Ectodermal cell (in vitro differentiated cells): Measurements from ENCODE around the gene EPOP.

Experiments used
- H3K27ac ChIP-seq: 2 replicates; pipeline ENCODE4 v1.7.0; 2013; ENCODE audit warnings: mild to moderate bottlenecking, low read depth, low read length; ENCODE audit not compliant: insufficient read depth, poor library complexity, severe bottlenecking
- H3K27me3 ChIP-seq: 2 replicates; pipeline ENCODE4 v1.7.0; 2013; ENCODE audit warnings: mild to moderate bottlenecking, low read length; ENCODE audit not compliant: insufficient read depth, control insufficient read depth, poor library complexity, severe bottlenecking
- H3K36me3 ChIP-seq: one replicate; pipeline ENCODE4 v1.7.0; 2013; ENCODE audit warnings: low read length; ENCODE audit not compliant: control insufficient read depth, insufficient read depth
- H3K4me1 ChIP-seq: one replicate; pipeline ENCODE4 v1.7.0; 2013; ENCODE audit warnings: low read length; ENCODE audit not compliant: control insufficient read depth, insufficient read depth
- H3K4me3 ChIP-seq: 2 replicates; pipeline ENCODE4 v1.7.0; 2013; ENCODE audit warnings: low read depth, low read length, control low read depth; ENCODE audit not compliant: insufficient read depth
- H3K9me3 ChIP-seq: 2 replicates; pipeline ENCODE4 v1.7.0; 2013; ENCODE audit warnings: mild to moderate bottlenecking, low read length, moderate library complexity; ENCODE audit not compliant: control insufficient read depth
- WGBS, 2 experiments: methylation state at CpG; one replicate each; pipeline ENCODE4 v1.1.7; 2013; ENCODE audit warnings: missing lambda C conversion rate in 2 of 2; 5-methylcytosine and 5-hydroxymethylcytosine counted together

EPOP gene

GRCh38 chr17:38693700-38694329 is 19.1 kb upstream of the EPOP start:
- Histone ChIP-seq H3K4me3 (no peak overlapping the region), H3K36me3 (no peaks in the 10 kb centered on the region), H3K4me1 (peaks cover 8% of the 10 kb centered on the region), H3K9me3 (no peaks in the 10 kb centered on the region), H3K27me3 (peaks cover 18% of the 10 kb centered on the region), H3K27ac (no peak overlapping the region)
- 77 to 84% methylated on average over 12 of the region's 12 CpGs for WGBS, 2 experiments

DNA sequence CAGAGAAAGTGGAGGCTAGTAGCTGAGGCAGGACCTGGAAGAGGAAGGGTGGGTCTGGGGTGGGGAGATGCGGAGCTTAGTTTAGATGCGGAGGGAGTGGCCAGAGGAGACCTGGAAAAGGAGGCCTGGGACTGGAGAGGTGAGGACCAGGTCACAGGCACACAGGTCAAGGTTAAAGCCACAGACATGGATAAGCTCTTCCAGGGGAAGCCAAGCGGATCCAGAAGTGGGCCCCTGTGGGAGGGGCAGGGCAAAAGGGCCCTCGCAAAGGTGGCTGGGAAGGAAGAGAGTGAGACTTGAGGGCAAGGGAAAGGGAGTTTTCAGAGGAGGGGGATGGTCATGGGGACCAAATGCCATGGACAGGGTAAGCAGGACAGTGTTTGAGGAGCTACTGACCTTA is 16.4 kb upstream of the EPOP start:
- Histone ChIP-seq H3K4me3 (no peak overlapping the region), H3K36me3 (no peaks in the 10 kb centered on the region), H3K4me1 (peaks cover 8% of the 10 kb centered on the region), H3K27me3 (no peaks in the 10 kb centered on the region), H3K9me3 (no peaks in the 10 kb centered on the region), H3K27ac (no peak overlapping the region)
- WGBS, 2 experiments: 85 to 88% methylated on average over 4 of the region's 4 CpGs

DNA sequence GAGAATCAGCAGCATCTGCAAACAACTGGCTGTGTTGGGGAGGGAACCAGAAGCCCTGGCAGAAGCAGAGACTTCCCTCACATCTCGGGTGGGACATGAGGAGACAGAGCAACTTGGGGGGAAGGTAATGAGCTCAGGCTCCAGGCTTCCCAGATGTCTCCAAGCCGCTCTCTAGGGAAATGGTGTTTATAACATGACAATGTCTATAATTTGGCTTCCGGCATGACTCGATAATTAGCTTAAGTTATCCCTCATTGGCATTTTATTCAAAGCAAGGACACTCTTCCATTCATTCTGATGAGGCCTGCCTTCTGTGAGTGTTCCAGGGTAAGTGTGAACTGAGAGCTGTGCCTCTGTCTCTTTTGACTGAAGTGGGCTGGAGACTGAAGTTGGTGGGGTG is 15.6 kb upstream of the EPOP start:
- Histone ChIP-seq H3K4me3 (no peak overlapping the region), H3K27me3 (no peaks in the 10 kb centered on the region), H3K36me3 (no peaks in the 10 kb centered on the region), H3K27ac (no peak overlapping the region), H3K9me3 (no peaks in the 10 kb centered on the region), H3K4me1 (peaks cover 8% of the 10 kb centered on the region)
- WGBS, 2 experiments: 93 to 95% methylated on average over 4 of the region's 4 CpGs

DNA sequence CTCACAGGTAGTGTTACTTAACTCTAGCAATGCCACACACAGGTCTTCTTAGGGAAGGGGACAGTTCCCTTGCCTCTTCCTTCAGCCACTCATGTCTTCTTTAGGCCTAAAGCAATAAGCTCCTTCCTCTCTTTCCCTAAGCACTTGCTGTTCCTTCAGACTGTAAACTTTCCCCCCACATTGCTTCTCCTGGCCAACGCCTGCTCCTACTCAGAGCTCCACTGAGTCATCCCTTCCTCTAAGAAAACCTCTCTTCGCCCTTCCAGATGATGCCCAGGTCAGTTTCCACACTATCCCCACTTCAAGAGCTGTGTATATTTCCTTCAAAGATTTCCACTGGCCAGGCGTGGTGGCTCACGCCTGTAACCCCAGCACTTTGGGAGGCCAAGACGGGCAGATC is 12.5 kb upstream of the EPOP start:
- Histone ChIP-seq H3K36me3 (no peaks in the 10 kb centered on the region), H3K9me3 (no peaks in the 10 kb centered on the region), H3K27ac (no peak overlapping the region), H3K27me3 (no peaks in the 10 kb centered on the region), H3K4me3 (no peak overlapping the region), H3K4me1 (no peaks in the 10 kb centered on the region)
- WGBS, 2 experiments: 88 to 89% methylated on average over 5 of the region's 5 CpGs

- no peaks in the 10 kb centered on the region for H3K27me3 ChIP-seq
- H3K27ac ChIP-seq: no peak overlapping the region
Observed at GRCh38 chr17:38685491-38685890, 10.7 kb upstream of the EPOP start.

GRCh38 chr17:38681096-38681495 is 6.3 kb upstream of the EPOP start:
- H3K27ac ChIP-seq: no peak overlapping the region
- no peak overlapping the region for H3K4me3 ChIP-seq
- no peaks in the 10 kb centered on the region for H3K36me3 ChIP-seq
- peaks cover 8% of the 10 kb centered on the region for H3K27me3 ChIP-seq
- no peaks in the 10 kb centered on the region for H3K9me3 ChIP-seq
- WGBS, 2 experiments: 79 to 87% methylated on average over 2 to 3 of the region's 3 CpGs
- H3K4me1 ChIP-seq: peaks cover 3% of the 10 kb centered on the region

More at GRCh38 chr17:38685491-38685890, 10.7 kb upstream of the EPOP start:
- Histone ChIP-seq H3K9me3 (no peaks in the 10 kb centered on the region), H3K4me3 (no peak overlapping the region), H3K36me3 (no peaks in the 10 kb centered on the region), H3K4me1 (no peaks in the 10 kb centered on the region)
- WGBS, 2 experiments: 90 to 91% methylated on average over 12 of the region's 12 CpGs

DNA sequence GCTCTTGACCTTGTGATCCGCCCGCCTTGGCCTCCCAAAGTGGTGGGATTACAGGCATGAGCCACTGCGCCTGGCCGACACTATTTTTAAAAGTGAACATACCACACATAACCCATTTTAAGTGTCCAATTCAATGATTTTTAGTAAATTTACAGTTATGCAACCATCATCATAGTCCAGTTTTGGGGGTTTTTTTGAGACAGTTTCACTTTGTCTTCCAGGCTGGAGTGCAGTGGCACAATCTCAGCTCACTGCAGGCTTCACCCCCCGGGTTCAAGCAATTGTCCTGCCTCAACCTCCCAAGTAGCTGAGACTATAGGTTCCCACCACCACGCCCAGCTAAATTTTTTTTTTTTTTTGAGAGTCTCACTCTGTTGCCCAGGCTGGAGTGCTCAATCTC is 3.1 kb upstream of the EPOP start:
- H3K4me1 ChIP-seq: peaks cover 3% of the 10 kb centered on the region
- peaks cover 31% of the 10 kb centered on the region for H3K27me3 ChIP-seq
- 90 to 93% methylated on average over 6 of the region's 6 CpGs for WGBS, 2 experiments
- no peaks in the 10 kb centered on the region for H3K9me3 ChIP-seq
- H3K27ac ChIP-seq: no peak overlapping the region
- H3K4me3 ChIP-seq: no peak overlapping the region
- no peaks in the 10 kb centered on the region for H3K36me3 ChIP-seq

GRCh38 chr17:38676706-38677504 is 2.1 kb upstream of the EPOP start:
- peaks cover 31% of the 10 kb centered on the region for H3K27me3 ChIP-seq
- 12 to 14% methylated on average over 8 to 9 of the region's 9 CpGs for WGBS, 2 experiments
- no peak overlapping the region for H3K4me3 ChIP-seq
- H3K36me3 ChIP-seq: no peaks in the 10 kb centered on the region
- H3K4me1 ChIP-seq: peaks cover 8% of the 10 kb centered on the region
- no peak overlapping the region for H3K27ac ChIP-seq
- no peaks in the 10 kb centered on the region for H3K9me3 ChIP-seq

DNA sequence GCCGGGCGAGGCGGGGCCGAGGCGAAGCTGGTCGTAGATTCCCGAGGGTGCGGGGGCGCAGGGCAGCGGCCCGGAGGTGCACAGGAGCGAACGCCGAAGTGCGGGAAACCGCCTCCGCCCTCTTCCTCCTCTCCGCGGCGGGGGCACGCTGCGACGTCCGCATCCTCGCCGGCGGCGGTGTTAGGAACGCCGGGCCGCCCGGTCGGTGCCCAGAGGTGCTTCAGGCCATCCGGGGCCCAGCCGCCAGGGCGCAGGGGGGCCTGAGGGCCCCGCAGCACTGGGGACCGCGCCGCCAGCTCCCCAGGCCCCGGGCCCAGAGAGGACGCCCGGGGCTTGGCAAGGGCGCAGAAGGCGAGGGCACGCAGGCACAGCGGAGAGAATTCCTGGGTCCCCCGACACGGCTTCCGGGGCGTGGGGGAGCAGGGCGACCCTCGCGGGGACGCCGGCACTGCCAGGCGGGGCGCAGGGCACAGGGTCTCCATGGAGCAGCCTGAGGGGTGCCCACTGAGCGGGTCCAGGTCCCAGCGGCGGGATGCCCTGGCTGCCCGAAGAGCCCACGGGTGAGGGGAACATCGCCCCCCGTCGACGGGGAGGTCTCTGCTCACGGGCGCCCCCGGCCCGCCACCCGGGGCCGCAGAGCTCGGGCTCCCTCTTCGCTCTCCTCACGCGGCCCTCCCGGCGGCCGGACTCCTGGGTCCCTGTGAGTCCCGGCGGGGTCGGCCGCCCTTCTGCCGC is 576 bp downstream of the EPOP start:
- Histone ChIP-seq H3K36me3 (no peaks in the 10 kb centered on the region), H3K27me3 (peaks cover 51% of the 10 kb centered on the region), H3K4me1 (peaks cover 30% of the 10 kb centered on the region), H3K27ac (peak overlapping the region; percentile 63), H3K9me3 (no peaks in the 10 kb centered on the region), H3K4me3 (peak overlapping the region; percentile 82)
- 0% methylated on average over 85 of the region's 85 CpGs for WGBS, 2 experiments

- Histone ChIP-seq H3K9me3 (no peaks in the 10 kb centered on the region), H3K36me3 (no peaks in the 10 kb centered on the region), H3K4me3 (peak overlapping the region; percentile 82), H3K27ac (no peak overlapping the region), H3K27me3 (peaks cover 56% of the 10 kb centered on the region), H3K4me1 (peaks cover 30% of the 10 kb centered on the region)
- WGBS, 2 experiments: 0 to 1% methylated on average over 41 of the region's 41 CpGs
Observed at GRCh38 chr17:38673707-38674013, 1.1 kb downstream of the EPOP start.
